ENCODE results near the gene DDB1.

The DDB1 gene

DNA sequence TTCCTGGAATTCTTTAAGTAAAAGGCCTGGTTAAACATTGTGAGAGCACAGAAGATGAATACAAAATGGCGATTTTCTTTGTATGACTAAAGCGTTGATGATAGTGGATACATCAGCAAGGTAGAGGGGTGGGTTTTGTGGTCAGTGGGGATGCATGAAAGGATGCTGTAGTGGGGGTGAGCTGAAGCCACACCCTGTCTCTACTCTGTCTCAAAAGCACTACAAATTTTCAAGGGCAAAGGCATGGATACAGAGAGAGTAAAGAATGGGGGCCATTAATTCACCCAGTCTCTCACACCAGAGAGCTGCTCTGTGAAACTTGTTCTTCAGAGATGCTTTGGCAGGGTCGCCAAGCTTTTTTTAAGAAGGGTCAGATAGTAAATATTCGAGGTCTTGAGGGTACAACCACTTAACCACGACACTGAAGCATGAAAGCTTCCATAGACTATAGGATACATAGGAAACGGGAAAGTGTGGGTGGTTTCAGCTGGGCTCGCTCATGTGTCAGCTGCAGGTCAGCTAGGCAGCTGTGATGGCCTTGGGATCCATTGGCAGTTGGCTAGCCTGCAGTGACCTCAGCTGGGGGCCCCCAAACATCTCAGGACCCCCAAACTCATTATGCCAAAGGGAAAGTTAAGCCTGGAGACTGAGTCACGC is 37.6 kb upstream of the DDB1 start:
- TF ChIP-seq CTCF (IDR thresholded peaks at IDR 0.05; ENCODE audit: insufficient read depth, low read depth, low read length, missing control alignments) = no peak
- DNase-seq (ENCODE audit: low read depth) = no peak
- H3K4me3 ChIP-seq (ENCODE audit: low read length) = no peak overlapping the region

DNA sequence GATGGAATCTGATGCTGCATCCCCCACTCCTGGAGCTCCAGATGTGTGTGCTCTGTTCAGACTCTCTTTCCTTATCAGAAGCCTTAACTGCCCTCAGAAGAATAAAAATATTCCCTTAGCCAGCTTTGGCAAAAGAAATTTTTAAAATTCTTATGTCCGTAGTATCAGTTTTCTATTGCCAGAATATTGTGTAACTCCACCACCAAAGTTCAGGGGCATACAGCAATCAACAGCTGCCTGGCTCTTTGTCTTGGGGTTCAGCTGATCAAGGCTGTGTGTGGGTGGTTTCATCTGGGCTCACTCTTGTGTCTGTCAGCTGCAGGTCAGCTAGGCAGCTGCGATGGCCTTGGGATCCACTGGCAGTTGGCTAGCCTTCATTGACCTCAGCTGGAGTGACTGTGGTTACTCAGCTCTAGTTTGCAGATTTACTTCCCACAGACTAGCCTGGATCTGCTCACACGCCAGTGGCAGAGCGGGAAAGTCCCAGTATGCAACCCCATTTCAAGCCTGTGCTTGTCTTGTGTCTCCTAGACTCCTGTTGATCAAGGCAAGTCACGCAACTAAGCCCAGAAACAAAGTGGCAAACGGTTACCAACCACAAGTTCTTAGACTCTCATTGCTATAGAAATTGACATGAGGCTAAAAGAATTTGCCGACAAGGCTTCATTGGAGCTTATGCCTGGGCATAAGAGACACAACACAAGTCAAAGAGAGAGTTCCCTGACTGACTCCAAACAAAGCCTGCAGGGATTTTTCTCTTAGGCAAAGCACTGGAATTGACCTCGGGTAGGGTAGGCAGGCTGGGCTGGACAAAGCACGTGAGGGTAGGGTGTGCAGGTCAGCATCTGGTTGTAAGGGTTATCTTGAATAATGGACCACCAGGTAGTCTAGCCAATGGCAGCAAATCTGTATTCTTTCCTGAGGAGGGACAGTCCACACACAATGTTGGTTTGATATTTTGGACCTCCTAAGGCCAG is 36.8 kb upstream of the DDB1 start:
- no peak overlapping the region for H3K4me3 ChIP-seq (ENCODE audit: low read length)
- DNase-seq (ENCODE audit: low read depth) = peak; percentile 100
- no peak for TF ChIP-seq CTCF (IDR thresholded peaks at IDR 0.05; ENCODE audit: insufficient read depth, low read depth, low read length, missing control alignments)

- TF ChIP-seq CTCF (IDR thresholded peaks at IDR 0.05; ENCODE audit: insufficient read depth, low read depth, low read length, missing control alignments) = no peak
- no peak overlapping the region for H3K4me3 ChIP-seq (ENCODE audit: low read length)
- no peak for DNase-seq (ENCODE audit: low read depth)
Measured at GRCh38 chr11:61368646-61369045, 35.7 kb upstream of the DDB1 start.

GRCh38 chr11:61367406-61367805 is 34.5 kb upstream of the DDB1 start:
- no peak for DNase-seq (ENCODE audit: low read depth)
- H3K4me3 ChIP-seq (ENCODE audit: low read length) = no peak overlapping the region
- TF ChIP-seq CTCF (IDR thresholded peaks at IDR 0.05; ENCODE audit: insufficient read depth, low read depth, low read length, missing control alignments) = no peak

DNA sequence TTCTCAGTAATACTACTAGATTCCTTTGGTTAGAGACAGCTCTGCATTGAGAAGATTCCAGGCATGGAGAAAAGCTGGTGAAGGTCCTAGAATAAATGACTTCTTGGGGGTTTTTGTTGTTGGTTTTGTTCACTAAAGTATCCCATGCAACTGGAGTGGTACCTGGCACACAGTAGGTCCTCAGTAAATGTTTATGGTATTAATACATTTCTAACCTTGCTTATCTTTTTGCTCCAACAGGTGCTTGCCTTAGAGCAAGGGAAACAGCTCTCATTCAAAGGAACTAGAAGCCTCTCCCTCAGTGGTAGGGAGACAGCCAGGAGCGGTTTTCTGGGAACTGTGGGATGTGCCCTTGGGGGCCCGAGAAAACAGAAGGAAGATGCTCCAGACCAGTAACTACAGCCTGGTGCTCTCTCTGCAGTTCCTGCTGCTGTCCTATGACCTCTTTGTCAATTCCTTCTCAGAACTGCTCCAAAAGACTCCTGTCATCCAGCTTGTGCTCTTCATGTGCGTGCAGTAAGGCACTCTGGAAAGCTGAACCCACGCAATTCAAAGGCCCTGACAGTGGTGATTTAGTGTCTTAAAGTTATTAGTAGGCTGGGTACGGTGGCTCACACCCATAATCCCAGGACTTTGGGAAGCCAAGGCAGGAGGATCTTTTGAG is 31.2 kb upstream of the DDB1 start:
- H3K4me3 ChIP-seq (ENCODE audit: low read length) = no peak overlapping the region
- no peak for DNase-seq (ENCODE audit: low read depth)
- TF ChIP-seq CTCF (IDR thresholded peaks at IDR 0.05; ENCODE audit: insufficient read depth, low read depth, low read length, missing control alignments) = no peak

- DNase-seq (ENCODE audit: low read depth) = peak; percentile 44
- TF ChIP-seq CTCF (IDR thresholded peaks at IDR 0.05; ENCODE audit: insufficient read depth, low read depth, low read length, missing control alignments) = no peak
Measured at GRCh38 chr11:61362542-61362875, 29.6 kb upstream of the DDB1 start.

More at GRCh38 chr11:61362542-61362875, 29.6 kb upstream of the DDB1 start:
- peak overlapping the region; percentile 71 for H3K4me3 ChIP-seq (ENCODE audit: low read length)
